Stimulated activated CD4-positive, alpha-beta T cell treated with anti-CD3 and anti-CD28 coated beads, Interleukin-15, amount 100 ng/mL, for 1 hour (primary cell): ENCODE measurements around the gene CYBRD1.
"Not testable (repeated sequence)": the region's sequence is repeated elsewhere in the genome, so short reads cannot be mapped to it uniquely, and the experiment has no call there.

Experiments used
- DNase-seq, 2 donors: peaks; one replicate each; pipeline ENCODE4 v3.0.0-alpha.2; 2020; ENCODE audit warnings: low read depth in 1 of 2, low spot score in 1 of 2

CYBRD1 gene

GRCh38 chr2:171515672-171516298 lies 6.5 kb upstream of the CYBRD1 start:
- no peak for DNase-seq

GRCh38 chr2:171516793-171517192 lies 5.5 kb upstream of the CYBRD1 start:
- DNase-seq, result no peak

- DNase-seq, result no peak
Measured at GRCh38 chr2:171520471-171520870, 1.8 kb upstream of the CYBRD1 start.

GRCh38 chr2:171521361-171522051 lies 768 bp upstream of the CYBRD1 start:
- no peak for DNase-seq

- no peak for DNase-seq
Measured at GRCh38 chr2:171522788-171523087, 464 bp downstream of the CYBRD1 start.

- DNase-seq, result no peak
Measured at GRCh38 chr2:171523088-171524017, 1.1 kb downstream of the CYBRD1 start.

GRCh38 chr2:171524018-171524401 lies 1.7 kb downstream of the CYBRD1 start:
- no peak for DNase-seq

- no peak for DNase-seq
Measured at GRCh38 chr2:171529914-171530313, 7.6 kb downstream of the CYBRD1 start.

GRCh38 chr2:171530378-171530777 lies 8.1 kb downstream of the CYBRD1 start:
- no peak for DNase-seq

GRCh38 chr2:171530859-171531258 lies 8.6 kb downstream of the CYBRD1 start:
- DNase-seq, result not testable (repeated sequence)

- DNase-seq, result no peak
Measured at GRCh38 chr2:171531291-171531690, 9.0 kb downstream of the CYBRD1 start.

GRCh38 chr2:171531836-171532450 lies 9.7 kb downstream of the CYBRD1 start:
- no peak for DNase-seq

- no peak for DNase-seq
Measured at GRCh38 chr2:171533331-171533730, 11.1 kb downstream of the CYBRD1 start.

- not testable (repeated sequence) for DNase-seq
Measured at GRCh38 chr2:171535528-171535927, 13.3 kb downstream of the CYBRD1 start.

GRCh38 chr2:171540437-171540836 lies 18.2 kb downstream of the CYBRD1 start:
- no peak for DNase-seq

- DNase-seq, result no peak
Measured at GRCh38 chr2:171541202-171541887, 19.1 kb downstream of the CYBRD1 start.

GRCh38 chr2:171545086-171545485 lies 22.8 kb downstream of the CYBRD1 start:
- DNase-seq, result no peak

- DNase-seq, result no peak
Measured at GRCh38 chr2:171547256-171547655, 25.0 kb downstream of the CYBRD1 start.

- no peak for DNase-seq
Measured at GRCh38 chr2:171547720-171548119, 25.4 kb downstream of the CYBRD1 start.

- DNase-seq, result no peak
Measured at GRCh38 chr2:171550613-171551012, 28.3 kb downstream of the CYBRD1 start.

- no peak for DNase-seq
Measured at GRCh38 chr2:171551836-171552235, 29.6 kb downstream of the CYBRD1 start.
